H1 (cell line): ENCODE measurements around the gene EWSR1. TPM values are rescaled to one million over a fixed set of nuclear protein-coding genes. Genes with fewer than 3 reads are reported as not detected.

Source experiments
- CTCF ChIA-PET: fragments of 300-600 bp; sonication (Branson Sonifier 250); formaldehyde crosslinking; loops from one replicate; lab custom pipeline; 2021; ENCODE audit not compliant: partially characterized antibody; lab: Charles Lee
- POLR2A ChIA-PET: fragments of 300-600 bp; sonication (Branson Sonifier 250); formaldehyde crosslinking; loops from one replicate; lab custom pipeline; 2021; ENCODE audit warnings: inconsistent platforms; ENCODE audit not compliant: partially characterized antibody; lab: Charles Lee
- DNase-seq, 2 experiments: peaks; one replicate each; pipeline versions ENCODE4 v3.0.0 to v3.0.0-alpha.2; 2010 to 2022; ENCODE audit warnings: low spot score in 2 of 2, low read depth in 1 of 2, mixed read lengths in 1 of 2
- FAIRE-seq: peaks from 2 replicates; lab custom pipeline; 2011; peaks lifted over from hg19 to GRCh38; lab: Jason Lieb, UNC
- H2AFZ ChIP-seq: 2 replicates; pipeline ENCODE4 v1.8.1; 2012; ENCODE audit warnings: low read length, inconsistent platforms
- H2AK5ac ChIP-seq: 2 replicates; pipeline ENCODE4 v1.6.1; 2013; ENCODE audit warnings: low read depth, low read length
- H2BK120ac ChIP-seq: replicated peaks from 2 replicates; pipeline ENCODE3; 2013; ENCODE audit warnings: low read depth, low read length, inconsistent platforms
- H2BK12ac ChIP-seq: 2 replicates; pipeline ENCODE4 v1.6.1; 2013; ENCODE audit warnings: low read depth, low read length
- H2BK15ac ChIP-seq: 2 replicates; pipeline ENCODE4 v1.6.1; 2013; ENCODE audit warnings: low read length
- H2BK20ac ChIP-seq: 2 replicates; pipeline ENCODE4 v1.6.1; 2013; ENCODE audit warnings: low read length
- H2BK5ac ChIP-seq: 2 replicates; pipeline ENCODE4 v1.6.1; 2013; ENCODE audit warnings: low read depth, low read length
- H3K14ac ChIP-seq: 2 replicates; pipeline ENCODE4 v1.6.1; 2013; ENCODE audit warnings: inconsistent platforms; ENCODE audit not compliant: insufficient read length
- H3K18ac ChIP-seq: 2 replicates; pipeline ENCODE4 v1.6.1; 2013; ENCODE audit warnings: low read length; ENCODE audit errors: extremely low read depth
- H3K23ac ChIP-seq: 2 replicates; pipeline ENCODE4 v1.6.1; 2013; ENCODE audit warnings: inconsistent platforms; ENCODE audit not compliant: insufficient read length
- H3K23me2 ChIP-seq: 2 replicates; pipeline ENCODE4 v1.6.1; 2013; ENCODE audit warnings: low read depth, low read length
- H3K27ac ChIP-seq: 2 replicates; pipeline ENCODE4 v1.6.1; 2011; ENCODE audit warnings: low read depth, low read length, inconsistent platforms
- H3K27me3 ChIP-seq, 4 experiments: replicated peaks in 1 of 4; 1 replicate in 1 of 4; 2 replicates in 3 of 4; pipeline versions ENCODE4 v1.6.1 to v1.8.1; 2011 to 2013; ENCODE audit warnings: low read length in 3 of 4, mild to moderate bottlenecking in 3 of 4, inconsistent platforms in 2 of 4, mixed read lengths in 2 of 4, moderate library complexity in 1 of 4; ENCODE audit not compliant: control insufficient read depth in 3 of 4, insufficient read depth in 3 of 4; ENCODE audit errors: extremely low read depth in 1 of 4
- H3K36me3 ChIP-seq, 4 experiments: 2 replicates each; pipeline versions ENCODE4 v1.6.1 to v1.8.1; 2011 to 2013; ENCODE audit warnings: mild to moderate bottlenecking in 4 of 4, low read length in 3 of 4, moderate library complexity in 2 of 4, control low read depth in 1 of 4, inconsistent platforms in 1 of 4; ENCODE audit not compliant: insufficient read depth in 4 of 4, control insufficient read depth in 2 of 4
- H3K4ac ChIP-seq: replicated peaks from 2 replicates; pipeline ENCODE3; 2013; ENCODE audit warnings: low read length, low read depth, mixed read lengths, inconsistent platforms; ENCODE audit not compliant: insufficient read length
- H3K4me1 ChIP-seq, 4 experiments: replicated peaks in 1 of 4; 1 replicate in 1 of 4; 2 replicates in 3 of 4; pipeline versions ENCODE4 v1.6.1 to v1.8.1; 2011 to 2013; ENCODE audit warnings: low read length in 3 of 4, inconsistent platforms in 2 of 4, mixed read lengths in 1 of 4; ENCODE audit not compliant: insufficient read depth in 4 of 4, control insufficient read depth in 3 of 4
- H3K4me2 ChIP-seq, 2 experiments: 2 replicates each; pipeline versions ENCODE4 v1.6.1 to v1.8.1; 2011 to 2013; ENCODE audit warnings: low read depth in 2 of 2, low read length in 2 of 2, control low read depth in 1 of 2, inconsistent platforms in 1 of 2, mild to moderate bottlenecking in 1 of 2; ENCODE audit not compliant: insufficient read depth in 1 of 2
- H3K4me3 ChIP-seq, 4 experiments: fragments of 200-600, 300-600 bp in 1 of 4; sonication (generic), shearing (Covaris generic), sonication (Bioruptor Twin) in 1 of 4; 2 replicates each; pipeline versions ENCODE4 v1.5.1 to v1.8.1; 2011 to 2016; ENCODE audit warnings: low read length in 4 of 4, low read depth in 3 of 4, control low read depth in 2 of 4, inconsistent platforms in 2 of 4, mild to moderate bottlenecking in 2 of 4, mixed read lengths in 1 of 4, moderate library complexity in 1 of 4; ENCODE audit not compliant: insufficient read depth in 2 of 4; ENCODE audit errors: extremely low read depth in 1 of 4
- H3K56ac ChIP-seq: replicated peaks from 2 replicates; pipeline ENCODE3; 2013; ENCODE audit warnings: low read depth, mild to moderate bottlenecking, mixed read lengths, low read length, inconsistent platforms; ENCODE audit not compliant: insufficient read length
- H3K79me1 ChIP-seq: 2 replicates; pipeline ENCODE4 v1.6.1; 2013; ENCODE audit warnings: low read depth, low read length, control low read depth
- H3K79me2 ChIP-seq, 2 experiments: 2 replicates each; pipeline versions ENCODE4 v1.6.1 to v1.8.1; 2012 to 2013; ENCODE audit warnings: low read length in 2 of 2, mild to moderate bottlenecking in 2 of 2, inconsistent platforms in 1 of 2; ENCODE audit not compliant: insufficient read depth in 2 of 2, control insufficient read depth in 1 of 2
- H3K9ac ChIP-seq, 4 experiments: replicated peaks in 1 of 4; 1 replicate in 1 of 4; 2 replicates in 3 of 4; pipeline versions ENCODE4 v1.6.1 to v1.8.1; 2011 to 2013; ENCODE audit warnings: low read depth in 3 of 4, low read length in 3 of 4, control low read depth in 2 of 4, mild to moderate bottlenecking in 2 of 4, moderate library complexity in 2 of 4, inconsistent platforms in 1 of 4; ENCODE audit errors: extremely low read depth in 1 of 4
- H3K9me3 ChIP-seq, 2 experiments: 2 replicates each; pipeline versions ENCODE4 v1.6.1 to v1.8.1; 2012 to 2013; ENCODE audit warnings: mild to moderate bottlenecking in 2 of 2, moderate library complexity in 2 of 2, control low read depth in 1 of 2, inconsistent platforms in 1 of 2, low read depth in 1 of 2, low read length in 1 of 2, mixed read lengths in 1 of 2; ENCODE audit not compliant: insufficient read depth in 2 of 2
- H4K20me1 ChIP-seq, 2 experiments: replicated peaks in 1 of 2; 2 replicates each; pipeline versions ENCODE3 to v1.8.1; 2011 to 2013; ENCODE audit warnings: inconsistent platforms in 2 of 2, low read length in 2 of 2, mild to moderate bottlenecking in 1 of 2; ENCODE audit not compliant: insufficient read depth in 2 of 2, control insufficient read depth in 1 of 2
- H4K5ac ChIP-seq: 2 replicates; pipeline ENCODE4 v1.6.1; 2013; ENCODE audit warnings: low read length, low read depth, mixed read lengths, inconsistent platforms; ENCODE audit not compliant: insufficient read length
- H4K8ac ChIP-seq: 2 replicates; pipeline ENCODE4 v1.8.0; 2013; ENCODE audit warnings: mild to moderate bottlenecking, moderate library complexity, low read length, inconsistent platforms; ENCODE audit not compliant: insufficient read depth; ENCODE audit errors: extremely low read depth
- H4K91ac ChIP-seq: replicated peaks from 2 replicates; pipeline ENCODE3; 2013; ENCODE audit warnings: low read length, mixed read lengths, inconsistent platforms; ENCODE audit not compliant: insufficient read length
- BACH1 ChIP-seq: IDR thresholded peaks from 2 replicates; pipeline ENCODE4 v1.6.1; 2012; ENCODE audit warnings: low read length, improper control_type of control experiment
- CHD1 ChIP-seq: IDR thresholded peaks from 2 replicates; pipeline ENCODE4 v1.6.1; 2012; ENCODE audit warnings: low read depth, low read length, improper control_type of control experiment
- HDAC6 ChIP-seq: IDR thresholded peaks from one replicate; pipeline ENCODE4 v1.7.1; 2012; ENCODE audit warnings: low read depth, mild to moderate bottlenecking, inconsistent platforms, low read length, moderate library complexity
- KDM4A ChIP-seq: IDR thresholded peaks from one replicate; pipeline ENCODE4 v1.7.1; 2012; ENCODE audit warnings: low read depth, mild to moderate bottlenecking, moderate library complexity, low read length, inconsistent platforms; ENCODE audit not compliant: severe bottlenecking
- POLR2A ChIP-seq, 2 experiments: IDR thresholded peaks; 1 replicate in 1 of 2; 2 replicates in 1 of 2; pipeline ENCODE4 v1.6.1; 2011; ENCODE audit warnings: low read depth in 2 of 2, low read length in 2 of 2, mild to moderate bottlenecking in 2 of 2; ENCODE audit errors: control extremely low read depth in 1 of 2
- POLR2AphosphoS5 ChIP-seq: IDR thresholded peaks from 2 replicates; pipeline ENCODE4 v1.6.1; 2011; ENCODE audit warnings: low read depth, low read length
- POU5F1 ChIP-seq: IDR thresholded peaks from 2 replicates; pipeline ENCODE4 v1.6.1; 2011; ENCODE audit warnings: low read depth, mild to moderate bottlenecking, low read length, moderate library complexity
- RAD21 ChIP-seq, 2 experiments: IDR thresholded peaks in 1 of 2; conservative IDR thresholded peaks in 1 of 2; 2 replicates each; pipeline ENCODE4 v1.6.1; 2011; ENCODE audit warnings: low read depth in 2 of 2, low read length in 2 of 2, improper control_type of control experiment in 1 of 2, inconsistent platforms in 1 of 2, mild to moderate bottlenecking in 1 of 2, moderate library complexity in 1 of 2
- RNF2 ChIP-seq: fragments of 200-900, 300-1000 bp; sonication (generic); IDR thresholded peaks from 2 replicates; pipeline ENCODE4 v1.7.1; 2016; ENCODE audit warnings: borderline replicate concordance, low read depth, mild to moderate bottlenecking, antibody characterized with exemption, low read length; ENCODE audit not compliant: poor library complexity, severe bottlenecking; ENCODE audit errors: missing control alignments
- RXRA ChIP-seq: IDR thresholded peaks from 2 replicates; pipeline ENCODE4 v1.6.1; 2011; ENCODE audit warnings: low read depth, mild to moderate bottlenecking, low read length, moderate library complexity; ENCODE audit not compliant: insufficient read depth
- SIN3A ChIP-seq, 2 experiments: IDR thresholded peaks in 1 of 2; conservative IDR thresholded peaks in 1 of 2; 2 replicates each; pipeline ENCODE4 v1.6.1; 2011 to 2012; ENCODE audit warnings: low read length in 2 of 2, improper control_type of control experiment in 1 of 2, low read depth in 1 of 2, mild to moderate bottlenecking in 1 of 2
- YY1 ChIP-seq: IDR thresholded peaks from 2 replicates; pipeline ENCODE4 v1.6.1; 2011; ENCODE audit warnings: low read depth, mild to moderate bottlenecking, low read length
- WGBS, 2 experiments: shearing (Covaris generic) in 1 of 2; methylation state at CpG; one replicate each; pipeline versions ENCODE4 v1.1.6 to v1.1.7; 2013 to 2015; ENCODE audit warnings: low lambda C conversion rate in 2 of 2, mixed read lengths in 2 of 2, inconsistent platforms in 1 of 2, low coverage in 1 of 2, missing lambda C conversion rate in 1 of 2; ENCODE audit not compliant: insufficient replicate concordance in 2 of 2, insufficient coverage in 1 of 2, insufficient read length in 1 of 2; ENCODE audit errors: extremely low coverage in 1 of 2, missing lambda C conversion rate in 1 of 2; 5-methylcytosine and 5-hydroxymethylcytosine counted together
- polyA plus RNA-seq, 7 experiments: library from polyadenylated mRNA; depleted of rRNA in 3 of 7; stranded (reverse) in 5 of 7; unstranded in 2 of 7; fragments of >200 nt in 5 of 7; fragments of 200-250 nt in 2 of 7; gene quantifications; 1 replicate in 5 of 7; 2 replicates in 1 of 7; 4 replicates in 1 of 7; pipeline versions ENCODE4 v1.2.1 to v1.2.3, GENCODE V29; 2011 to 2013; ENCODE audit warnings: missing spikeins in 2 of 7, mixed read lengths in 2 of 7
- total RNA-seq: library from RNA; stranded (reverse); fragmentation: NEBNext Ultra II Directional; extraction: Animal tissue kit (Norgen Biotek cat#: 25700); gene quantifications from 2 replicates; pipeline ENCODE4 v1.2.1, GENCODE V29; 2021

The EWSR1 gene
- total and polyA plus RNA-seq, 2 of the 8 experiments (the other 6 are each of a cell fraction or from before 2014, with no cell fraction given), result 387 to 930 TPM

GRCh38 chr22:29260601-29261315 lies 7.3 kb upstream of the EWSR1 start:
- CTCF ChIA-PET, result interaction anchor here (1.9 kb wide), 1 partner anchor 52 kb away, joined by 4 read pairs; no protein-coding TSS in a partner anchor
- Histone ChIP-seq H4K8ac (no peak overlapping the region; the same call in 1 of the 2 replicates), H2BK12ac (no peak overlapping the region), H3K79me1 (peaks cover 3% of the 10 kb centered on the region; the same call in 1 of the 2 replicates), H2BK5ac (no peak overlapping the region; the same call in 1 of the 2 replicates), H3K23me2 (no peaks in the 10 kb centered on the region), H3K36me3 (peaks cover 4 to 29% (median 14%) of the 10 kb centered on the region in 4 experiments; a peak in 7 of 8 replicates), H4K20me1 (peaks cover 3 to 20% of the 10 kb centered on the region in 2 experiments), H3K27me3 (no peaks in the 10 kb centered on the region), H3K9me3 (no peaks in the 10 kb centered on the region), H3K4me1 (no peaks in the 10 kb centered on the region), H3K23ac (no peak overlapping the region), H3K4ac (no peak overlapping the region), H2BK20ac (no peak overlapping the region), H3K4me2 (no peak overlapping the region), H4K91ac (no peak overlapping the region), H4K5ac (no peak overlapping the region), H3K79me2 (no peaks in the 10 kb centered on the region), H3K18ac (no peak overlapping the region), H3K14ac (no peak overlapping the region), H2BK120ac (no peak overlapping the region), H2AK5ac (no peak overlapping the region), H3K4me3 (no peak overlapping the region), H3K27ac (no peak overlapping the region), H2BK15ac (no peak overlapping the region), H3K9ac (no peak overlapping the region), H3K56ac (no peak overlapping the region), H2AFZ (no peak overlapping the region)
- POLR2A ChIA-PET, result interaction anchor here (1.0 to 8.6 kb wide), 8 partner anchors 8 to 782 kb away, joined by 3 to 139 read pairs (median 4); partner anchors contain the start of genes EMID1, EWSR1 and RHBDD3
- FAIRE-seq, result no peak
- 89% methylated on average over 17 of the region's 17 CpGs; no CpG with 5 or more reads in 1 of the 2 experiments for WGBS, 2 experiments
- DNase-seq, result no peak
- no peak for TF ChIP-seq HDAC6
- no peak for TF ChIP-seq RAD21 (IDR thresholded peaks at IDR 0.05 in 1 of 2, conservative IDR thresholded peaks at IDR 0.05 in 1 of 2; ENCODE audit: low read depth in 2 of 2, low read length in 2 of 2)
- no peak for TF ChIP-seq RXRA
- no peak for TF ChIP-seq BACH1
- peak; percentile 27; the same call in 1 of the 2 replicates for TF ChIP-seq POLR2AphosphoS5
- TF ChIP-seq YY1, result no peak
- no peak for TF ChIP-seq RNF2
- no peak for TF ChIP-seq SIN3A (conservative IDR thresholded peaks at IDR 0.05 in 1 of 2, IDR thresholded peaks at IDR 0.05 in 1 of 2; ENCODE audit: low read depth in 1 of 2, low read length in 2 of 2)
- TF ChIP-seq KDM4A, result no peak
- TF ChIP-seq POLR2A (IDR thresholded peaks at IDR 0.05; ENCODE audit: control extremely low read depth in 1 of 2, low read depth in 2 of 2, low read length in 2 of 2), result peak; percentile 10 to 29; a peak in 2 of 3 replicates
- no peak for TF ChIP-seq POU5F1
- TF ChIP-seq CHD1, result no peak
